ENCODE data around the gene CHD6. TPM values are rescaled to one million over a fixed set of nuclear protein-coding genes. Genes with fewer than 3 reads are reported as not detected.

CHD6 gene
- total RNA-seq, 2 experiments from 2014 or later: 26.9 to 45.7 TPM

GRCh38 chr20:41482647-41483552 lies 135.3 kb downstream of the CHD6 start:
- H3K4me1 ChIP-seq (ENCODE audit: insufficient read depth, low read length, poor library complexity, severe bottlenecking): peaks cover 7% of the 10 kb centered on the region
- H4K20me1 ChIP-seq (ENCODE audit: insufficient read depth, low read length): no peaks in the 10 kb centered on the region
- ChIA-PET POLR2A (no interaction called here), CTCF (ENCODE audit: unreplicated experiment) (no interaction called here)
- no peak overlapping the region for H3K4me3 ChIP-seq (ENCODE audit: low read depth, low read length, poor library complexity, severe bottlenecking)
- TF ChIP-seq EZH2phosphoT487 (IDR thresholded peaks at IDR 0.05; ENCODE audit: borderline replicate concordance, low read depth, low read length): no peak
- no peak for TF ChIP-seq CTCF (conservative IDR thresholded peaks at IDR 0.05; ENCODE audit: low read length)
- H2AFZ ChIP-seq (ENCODE audit: low read length): no peak overlapping the region
- H3K4me2 ChIP-seq (ENCODE audit: low read length): no peak overlapping the region
- H3K9me2 ChIP-seq (ENCODE audit: insufficient read depth, low read length): no peaks in the 10 kb centered on the region
- DNase-seq (ENCODE audit: low spot score): no peak
- no peak overlapping the region for H3K27ac ChIP-seq (ENCODE audit: low read depth, low read length, poor library complexity, severe bottlenecking)
- H3K9me3 ChIP-seq (ENCODE audit: low read length): no peaks in the 10 kb centered on the region
- H3K79me2 ChIP-seq (ENCODE audit: insufficient read depth, low read depth, low read length): no peaks in the 10 kb centered on the region
- BruUV-seq (replicated peaks): no TSS peak
- intact Hi-C loops (cut with micrococcal nuclease; ENCODE audit: unreplicated experiment): no loop called here
- H3K36me3 ChIP-seq (ENCODE audit: insufficient read depth, low read length): peaks cover 39% of the 10 kb centered on the region

GRCh38 chr20:41480054-41480770 lies 138.0 kb downstream of the CHD6 start:
- CTCF ChIA-PET (ENCODE audit: unreplicated experiment): interaction anchor here (1.3 kb wide), 1 partner anchor 213 kb away, joined by 3 read pairs; no protein-coding TSS in a partner anchor
- H3K9me3 ChIP-seq (ENCODE audit: low read length): no peaks in the 10 kb centered on the region
- H3K27ac ChIP-seq (ENCODE audit: low read depth, low read length, poor library complexity, severe bottlenecking): no peak overlapping the region

More at GRCh38 chr20:41480054-41480770, 138.0 kb downstream of the CHD6 start:
- no TSS peak for BruUV-seq (replicated peaks)
- intact Hi-C loops (cut with micrococcal nuclease; ENCODE audit: unreplicated experiment): no loop called here
- peaks cover 7% of the 10 kb centered on the region for H3K4me1 ChIP-seq (ENCODE audit: insufficient read depth, low read length, poor library complexity, severe bottlenecking)
- H3K4me2 ChIP-seq (ENCODE audit: low read length): no peak overlapping the region
- H3K79me2 ChIP-seq (ENCODE audit: insufficient read depth, low read depth, low read length): no peaks in the 10 kb centered on the region
- H2AFZ ChIP-seq (ENCODE audit: low read length): no peak overlapping the region
- POLR2A ChIA-PET: no interaction called here
- H3K4me3 ChIP-seq (ENCODE audit: low read depth, low read length, poor library complexity, severe bottlenecking): no peak overlapping the region
- H3K36me3 ChIP-seq (ENCODE audit: insufficient read depth, low read length): peaks cover 22% of the 10 kb centered on the region; the same call in 1 of the 2 replicates
- DNase-seq (ENCODE audit: low spot score): peak; percentile 15
- no peaks in the 10 kb centered on the region for H3K9me2 ChIP-seq (ENCODE audit: insufficient read depth, low read length)
- TF ChIP-seq CTCF (conservative IDR thresholded peaks at IDR 0.05; ENCODE audit: low read length) (no peak), EZH2phosphoT487 (IDR thresholded peaks at IDR 0.05; ENCODE audit: borderline replicate concordance, low read depth, low read length) (no peak)
- H4K20me1 ChIP-seq (ENCODE audit: insufficient read depth, low read length): no peaks in the 10 kb centered on the region

Measured in OCI-LY7 (cell line).